GM12878 (cell line): ENCODE results near the gene COL1A1. TPM values are rescaled to one million over a fixed set of nuclear protein-coding genes. Genes with fewer than 3 reads are reported as not detected.

Source experiments
- ATAC-seq: fragments of 200-7000 bp; cut with Tn5 transposase; 3 replicates; pipeline ENCODE4 v1.9.1; 2020; ENCODE audit warnings: mild to moderate bottlenecking, moderate library complexity
- BruUV-seq: library from RNA; stranded (reverse); fragments of 400-500 nt; replicated peaks from 2 replicates; lab custom pipeline; 2021; lab: Mats Ljungman, UMichigan
- CTCF ChIA-PET: fragments of 300-600 bp; sonication (Branson Sonifier 250); formaldehyde crosslinking; extraction: SDS; loops from one replicate; lab custom pipeline; 2021; ENCODE audit warnings: inconsistent platforms; lab: Yijun Ruan, JAX
- POLR2A ChIA-PET: fragments of 350-600 bp; formaldehyde crosslinking; extraction: SDS; loops from one replicate; lab custom pipeline; 2021; ENCODE audit warnings: inconsistent platforms; lab: Charles Lee
- RAD21 ChIA-PET: fragments of 300-600 bp; sonication (Branson Sonifier 250); formaldehyde crosslinking; loops from one replicate; lab custom pipeline; 2023; ENCODE audit warnings: antibody characterized with exemption; ENCODE audit not compliant: unreplicated experiment; lab: Charles Lee
- SMC1A ChIA-PET: fragments of 300-600 bp; sonication (Branson Sonifier 250); formaldehyde crosslinking; loops from one replicate; lab custom pipeline; 2023; ENCODE audit not compliant: unreplicated experiment, uncharacterized antibody; lab: Charles Lee
- DNase-seq: peaks from one replicate; pipeline ENCODE4 v3.0.0-alpha.2; 2011; ENCODE audit warnings: low read depth, low spot score
- FAIRE-seq: peaks from 3 replicates; lab custom pipeline; 2011; peaks lifted over from hg19 to GRCh38; lab: Jason Lieb, UNC
- H2AFZ ChIP-seq: 2 replicates; pipeline ENCODE4 v1.6.0; 2011; ENCODE audit warnings: low read depth, low read length, control low read depth; ENCODE audit not compliant: control insufficient read depth
- H3K27ac ChIP-seq: 2 replicates; pipeline ENCODE4 v1.5.1; 2011; ENCODE audit warnings: control low read depth; ENCODE audit not compliant: control insufficient read depth, insufficient read depth
- H3K27me3 ChIP-seq, 2 experiments: replicated peaks in 1 of 2; 2 replicates each; pipeline versions ENCODE4 v1.6.0 to v1.6.1; 2011; ENCODE audit warnings: low read length in 1 of 2; ENCODE audit not compliant: control insufficient read depth in 2 of 2, insufficient read depth in 2 of 2
- H3K36me3 ChIP-seq, 2 experiments: 2 replicates each; pipeline ENCODE4 v1.5.1; 2011; ENCODE audit warnings: low read length in 1 of 2; ENCODE audit not compliant: control insufficient read depth in 2 of 2, insufficient read depth in 2 of 2
- H3K4me1 ChIP-seq: 2 replicates; pipeline ENCODE4 v1.6.1; 2011; ENCODE audit warnings: mild to moderate bottlenecking, low read length, moderate library complexity, mixed read lengths; ENCODE audit not compliant: control insufficient read depth, insufficient read depth
- H3K4me2 ChIP-seq: 2 replicates; pipeline ENCODE4 v1.6.0; 2011; ENCODE audit warnings: control low read depth; ENCODE audit not compliant: control insufficient read depth, insufficient read depth
- H3K4me3 ChIP-seq: fragments of 200-600 bp; sonication (generic); 2 replicates; pipeline ENCODE4 v1.5.1; 2016
- H3K79me2 ChIP-seq: 2 replicates; pipeline ENCODE4 v1.6.0; 2011; ENCODE audit warnings: low read length; ENCODE audit not compliant: control insufficient read depth, insufficient read depth
- H3K9ac ChIP-seq: 2 replicates; pipeline ENCODE4 v1.8.0; 2011; ENCODE audit warnings: low read length, control low read depth, mixed read lengths; ENCODE audit not compliant: control insufficient read depth, insufficient read depth
- H3K9me3 ChIP-seq: replicated peaks from 3 replicates; pipeline ENCODE4 v1.5.1; 2011; ENCODE audit warnings: mild to moderate bottlenecking, low read length; ENCODE audit not compliant: control insufficient read depth, insufficient read depth
- H4K20me1 ChIP-seq: 2 replicates; pipeline ENCODE4 v1.6.0; 2011; ENCODE audit not compliant: control insufficient read depth, insufficient read depth
- CREM ChIP-seq: IDR thresholded peaks from 2 replicates; pipeline ENCODE4 v1.6.1; 2014; ENCODE audit warnings: antibody characterized with exemption, low read depth
- FOXK2 ChIP-seq: fragments of 450-650 bp; IDR thresholded peaks from 2 replicates; pipeline ENCODE4 v1.6.1; 2017; ENCODE audit warnings: mild to moderate bottlenecking, moderate library complexity
- GABPA ChIP-seq: IDR thresholded peaks from 2 replicates; pipeline ENCODE4 v1.6.1; 2014; ENCODE audit warnings: antibody characterized with exemption, low read depth, mild to moderate bottlenecking, inconsistent platforms
- IRF5 ChIP-seq: fragments of 450-650 bp; IDR thresholded peaks from 2 replicates; pipeline ENCODE4 v1.6.1; 2017; ENCODE audit warnings: borderline replicate concordance
- KLF5 ChIP-seq: fragments of 450-650 bp; IDR thresholded peaks from 2 replicates; pipeline ENCODE4 v1.6.1; 2014; ENCODE audit warnings: mild to moderate bottlenecking; ENCODE audit not compliant: partially characterized antibody
- MTA2 ChIP-seq: fragments of 450-650 bp; IDR thresholded peaks from 2 replicates; pipeline ENCODE4 v1.6.1; 2016; ENCODE audit warnings: low read depth, mild to moderate bottlenecking, moderate library complexity
- NKRF ChIP-seq: fragments of 450-650 bp; conservative IDR thresholded peaks from 2 replicates; pipeline ENCODE4 v1.6.1; 2017; ENCODE audit warnings: mild to moderate bottlenecking, moderate library complexity
- PAX8 ChIP-seq: fragments of 450-650 bp; IDR thresholded peaks from 2 replicates; pipeline ENCODE4 v1.6.1; 2017; ENCODE audit warnings: mild to moderate bottlenecking, moderate library complexity
- POLR2AphosphoS5 ChIP-seq: IDR thresholded peaks from 2 replicates; pipeline ENCODE4 v1.6.1; 2011; ENCODE audit warnings: mild to moderate bottlenecking, low read length, inconsistent platforms
- RAD51 ChIP-seq: fragments of 450-650 bp; IDR thresholded peaks from 2 replicates; pipeline ENCODE4 v1.6.1; 2016; ENCODE audit warnings: moderate library complexity, mild to moderate bottlenecking, inconsistent platforms
- SPI1 ChIP-seq: IDR thresholded peaks from 2 replicates; pipeline ENCODE4 v1.6.1; 2011; ENCODE audit warnings: low read depth, mild to moderate bottlenecking, low read length, moderate library complexity, borderline replicate concordance; ENCODE audit not compliant: insufficient read depth
- TCF3 ChIP-seq: IDR thresholded peaks from 2 replicates; pipeline ENCODE4 v1.6.1; 2012; ENCODE audit warnings: low read depth, mild to moderate bottlenecking, low read length, borderline replicate concordance; ENCODE audit not compliant: insufficient read depth
- ZBTB33 ChIP-seq: fragments of 450-650 bp; IDR thresholded peaks from 2 replicates; pipeline ENCODE4 v1.6.1; 2017; ENCODE audit warnings: mild to moderate bottlenecking
- ZNF622 ChIP-seq: fragments of 450-650 bp; IDR thresholded peaks from 2 replicates; pipeline ENCODE4 v1.6.1; 2017; ENCODE audit warnings: mild to moderate bottlenecking, inconsistent platforms
- WGBS: methylation state at CpG from one replicate; pipeline ENCODE4 v1.1.6; 2016; ENCODE audit warnings: low lambda C conversion rate; ENCODE audit not compliant: insufficient replicate concordance, insufficient coverage; ENCODE audit errors: missing lambda C conversion rate; 5-methylcytosine and 5-hydroxymethylcytosine counted together
- in situ Hi-C: fragments of 300-500 bp; cut with MboI; formaldehyde crosslinking; loops from 9 replicates; pipeline ENCODE4 v1.14.3; 2018; ENCODE audit warnings: mixed read lengths
- intact Hi-C: fragments of 100-400 bp; cut with micrococcal nuclease; formaldehyde crosslinking; loops from one replicate; pipeline ENCODE4 v1.14.2; 2022; ENCODE audit not compliant: unreplicated experiment
- polyA plus RNA-seq, 11 experiments: library from polyadenylated mRNA; depleted of rRNA in 4 of 11; unstranded in 6 of 11; stranded (reverse) in 5 of 11; fragments of >200 nt; fragmentation: Nextera tagmentation in 4 of 11; fragmentation: Illumina TruSeq in 1 of 11; extraction: Ambion mirVana in 4 of 11; extraction: Trizol in 1 of 11; gene quantifications; 1 replicate in 1 of 11; 2 replicates in 10 of 11; pipeline versions ENCODE4 v1.2.1 to v1.2.3, GENCODE V29; 2011 to 2016; ENCODE audit warnings: inconsistent platforms in 2 of 11, missing spikeins in 2 of 11, low read depth in 1 of 11
- total RNA-seq, 4 experiments: library from RNA; depleted of rRNA in 3 of 4; stranded (reverse); fragments of >200 nt in 3 of 4; fragmentation: Illumina TruSeq in 1 of 4; extraction: Trizol in 1 of 4; gene quantifications; 2 replicates each; pipeline versions ENCODE4 v1.2.1 to v1.2.3, GENCODE V29; 2013 to 2021
- TF ChIP-seq, protein P1 (sequence below): fragments of 450-650 bp; IDR thresholded peaks from 2 replicates; pipeline ENCODE4 v1.6.1; 2017; ENCODE audit warnings: low read depth, mild to moderate bottlenecking, moderate library complexity

Gene COL1A1
- total and polyA plus RNA-seq, 10 of the 15 experiments (the other 5 are each of a cell fraction or from before 2014, with no cell fraction given): 0.18 to 7.7 (median 2.3) TPM

- intact Hi-C loops: loop anchor here (1.0 kb wide), 2 partner anchors 21 to 67 kb away; no protein-coding TSS in a partner anchor
- H3K27ac ChIP-seq: peak overlapping the region; percentile 32; the same call in 1 of the 2 replicates
- SMC1A ChIA-PET: interaction anchor here (0.8 to 2.8 kb wide), 16 partner anchors 10 to 67 kb away, joined by 3 to 31 read pairs (median 6); partner anchors contain the start of genes PDK2 and PPP1R9B
- POLR2A ChIA-PET: interaction anchor here (0.6 to 2.6 kb wide), 11 partner anchors 9 to 128 kb away, joined by 3 to 18 read pairs (median 5); no protein-coding TSS in a partner anchor
- in situ Hi-C loops: loop anchor here (5.0 kb wide), 1 partner anchor 36 kb away; no protein-coding TSS in a partner anchor
- peak overlapping the region; percentile 53 for H3K4me3 ChIP-seq
- H3K79me2 ChIP-seq: no peaks in the 10 kb centered on the region
- peak; percentile 97 for FAIRE-seq
- H4K20me1 ChIP-seq: no peaks in the 10 kb centered on the region
- no peaks in the 10 kb centered on the region for H3K9me3 ChIP-seq
- H3K4me2 ChIP-seq: peak overlapping the region; percentile 90
- H3K27me3 ChIP-seq: no peaks in the 10 kb centered on the region
- peak; percentile 80 for DNase-seq
- TSS peak; percentile 71 for BruUV-seq
- H3K9ac ChIP-seq: peak overlapping the region; percentile 64
- H3K4me1 ChIP-seq: peaks cover 26% of the 10 kb centered on the region
- no peaks in the 10 kb centered on the region for H3K36me3 ChIP-seq
- WGBS: 5% methylated on average over 51 of the region's 53 CpGs
- RAD21 ChIA-PET: interaction anchor here (0.7 to 2.6 kb wide), 13 partner anchors 9 to 67 kb away, joined by 3 to 19 read pairs (median 6); no protein-coding TSS in a partner anchor
- peak overlapping the region; percentile 84 for H2AFZ ChIP-seq
- CTCF ChIA-PET: interaction anchor here (0.8 to 2.8 kb wide), 27 partner anchors 9 to 163 kb away, joined by 3 to 99 read pairs (median 6); partner anchors contain the start of genes COL1A1, PDK2, PPP1R9B and SAMD14
- ATAC-seq: peak; percentile 96
- no peak; the same call in 1 of the 2 replicates for TF ChIP-seq NKRF
- peak; percentile 16; the same call in 1 of the 2 replicates for TF ChIP-seq MTA2
- 0 out of 2 replicates have a peak, but pooled peaks have one; percentile 28 for TF ChIP-seq POLR2AphosphoS5
- TF ChIP-seq PAX8: no peak
- no peak for TF ChIP-seq TCF3
- peak; percentile 65 for TF ChIP-seq KLF5
- no peak for TF ChIP-seq FOXK2
- TF ChIP-seq, protein P1, sequence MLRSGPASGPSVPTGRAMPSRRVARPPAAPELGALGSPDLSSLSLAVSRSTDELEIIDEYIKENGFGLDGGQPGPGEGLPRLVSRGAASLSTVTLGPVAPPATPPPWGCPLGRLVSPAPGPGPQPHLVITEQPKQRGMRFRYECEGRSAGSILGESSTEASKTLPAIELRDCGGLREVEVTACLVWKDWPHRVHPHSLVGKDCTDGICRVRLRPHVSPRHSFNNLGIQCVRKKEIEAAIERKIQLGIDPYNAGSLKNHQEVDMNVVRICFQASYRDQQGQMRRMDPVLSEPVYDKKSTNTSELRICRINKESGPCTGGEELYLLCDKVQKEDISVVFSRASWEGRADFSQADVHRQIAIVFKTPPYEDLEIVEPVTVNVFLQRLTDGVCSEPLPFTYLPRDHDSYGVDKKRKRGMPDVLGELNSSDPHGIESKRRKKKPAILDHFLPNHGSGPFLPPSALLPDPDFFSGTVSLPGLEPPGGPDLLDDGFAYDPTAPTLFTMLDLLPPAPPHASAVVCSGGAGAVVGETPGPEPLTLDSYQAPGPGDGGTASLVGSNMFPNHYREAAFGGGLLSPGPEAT: 0 out of 2 replicates have a peak, but pooled peaks have one; percentile 26
- TF ChIP-seq CREM: peak; percentile 76
- TF ChIP-seq ZNF622: no peak
- TF ChIP-seq IRF5: no peak
- TF ChIP-seq SPI1: no peak
- no peak for TF ChIP-seq RAD51
- no peak for TF ChIP-seq GABPA
- TF ChIP-seq ZBTB33: no peak
Measured at GRCh38 chr17:50161023-50161910, 40.2 kb downstream of the COL1A1 start.
